GM15510 (cell line): Measurements from ENCODE around the gene EHF.

Experiments
- POLR2A ChIP-seq: IDR thresholded peaks from 3 replicates; pipeline ENCODE4 v1.6.1; 2011; ENCODE audit warnings: borderline replicate concordance; ENCODE audit not compliant: insufficient read length; ENCODE audit errors: extremely low read depth

The EHF gene

DNA sequence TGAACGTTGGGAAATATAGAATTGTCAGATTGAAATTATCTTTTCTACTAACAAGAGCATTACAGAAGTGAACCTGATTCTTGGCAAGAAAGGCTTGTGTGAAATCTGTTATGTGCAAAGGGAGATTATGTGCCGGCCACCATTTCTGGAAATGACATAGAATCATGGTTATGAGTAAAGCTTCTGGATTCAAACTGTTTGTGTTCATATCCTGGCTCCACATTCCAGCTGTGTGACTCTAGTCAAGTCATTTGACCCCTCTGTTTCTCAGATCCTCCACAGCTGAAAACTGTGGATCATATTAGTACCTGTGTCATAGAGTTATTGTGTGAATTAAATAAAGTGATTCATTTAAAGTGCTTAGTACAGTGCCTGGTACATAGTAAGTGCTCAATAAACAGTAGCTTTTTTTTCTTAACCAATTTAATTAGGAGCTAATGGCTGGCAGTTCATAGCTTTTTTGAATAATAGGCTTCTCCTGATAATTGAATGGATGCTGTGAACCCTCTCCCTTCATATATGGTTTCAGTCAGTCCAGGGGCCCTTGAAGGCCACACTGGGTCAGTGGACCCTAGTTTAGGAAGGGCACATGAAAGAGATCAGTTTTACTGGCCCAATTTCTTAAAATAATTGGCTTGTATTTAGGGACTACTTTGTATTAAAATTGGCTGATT, 34.6 kb downstream of the EHF start:
- TF ChIP-seq POLR2A, result no peak

GRCh38 chr11:34656062-34656720, 35.3 kb downstream of the EHF start:
- TF ChIP-seq POLR2A, result no peak

GRCh38 chr11:34658071-34659015, 37.5 kb downstream of the EHF start:
- TF ChIP-seq POLR2A, result no peak

DNA sequence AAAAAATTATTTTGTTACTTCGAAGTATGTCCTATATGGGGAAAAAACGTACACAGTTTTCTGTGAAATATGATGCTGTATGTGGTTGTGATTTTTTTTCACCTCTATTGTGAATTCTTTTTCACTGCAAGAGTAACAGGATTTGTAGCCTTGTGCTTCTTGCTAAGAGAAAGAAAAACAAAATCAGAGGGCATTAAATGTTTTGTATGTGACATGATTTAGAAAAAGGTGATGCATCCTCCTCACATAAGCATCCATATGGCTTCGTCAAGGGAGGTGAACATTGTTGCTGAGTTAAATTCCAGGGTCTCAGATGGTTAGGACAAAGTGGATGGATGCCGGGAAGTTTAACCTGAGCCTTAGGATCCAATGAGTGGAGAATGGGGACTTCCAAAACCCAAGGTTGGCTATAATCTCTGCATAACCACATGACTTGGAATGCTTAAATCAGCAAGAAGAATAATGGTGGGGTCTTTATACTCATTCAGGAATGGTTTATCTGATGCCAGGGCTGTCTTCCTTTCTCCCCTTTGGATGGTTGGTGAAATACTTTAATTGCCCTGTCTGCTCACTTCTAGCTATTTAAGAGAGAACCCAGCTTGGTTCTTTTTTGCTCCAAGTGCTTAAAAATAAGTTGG, 38.3 kb downstream of the EHF start:
- TF ChIP-seq POLR2A, result no peak

DNA sequence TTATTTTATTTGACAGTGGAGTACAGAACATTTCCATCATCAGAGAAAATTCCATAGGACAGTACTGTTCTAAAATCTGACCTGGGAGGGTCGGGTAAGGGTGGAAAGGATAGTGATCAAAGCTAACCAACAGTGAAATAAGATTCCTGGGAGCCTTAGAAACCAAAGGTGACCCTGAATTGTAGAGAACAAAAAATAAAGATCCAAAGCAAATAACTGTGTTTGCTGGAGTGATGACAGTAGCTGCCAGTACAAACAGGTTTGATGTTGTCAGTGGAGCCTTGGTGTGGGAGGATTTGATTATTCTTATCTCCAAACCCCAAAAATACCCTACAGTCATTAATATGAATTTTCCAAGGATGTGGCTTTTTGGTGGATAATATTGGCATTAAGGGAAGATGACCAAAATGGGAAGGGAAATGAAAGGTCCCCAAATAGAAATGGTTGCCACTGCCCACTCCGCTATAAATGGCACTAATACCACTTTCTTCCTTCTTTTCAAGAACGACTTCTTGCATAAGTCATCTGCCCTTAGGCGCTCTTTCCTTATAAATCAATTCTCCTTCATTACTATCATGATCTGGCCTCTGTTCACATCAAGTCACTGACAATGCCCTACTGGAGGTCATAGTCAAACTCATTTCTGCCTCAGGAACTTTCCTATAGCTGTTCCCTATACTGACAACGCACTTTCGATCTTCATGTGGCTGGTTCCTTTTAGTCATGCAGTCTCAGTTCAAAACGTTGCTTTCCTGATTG, 44.4 kb downstream of the EHF start:
- TF ChIP-seq POLR2A, result no peak

GRCh38 chr11:34667810-34668582, 47.1 kb downstream of the EHF start:
- TF ChIP-seq POLR2A, result no peak

- TF ChIP-seq POLR2A, result no peak
Observed at GRCh38 chr11:34668583-34669053, 47.7 kb downstream of the EHF start.

- TF ChIP-seq POLR2A, result no peak
Observed at GRCh38 chr11:34669458-34669857, 48.6 kb downstream of the EHF start.

DNA sequence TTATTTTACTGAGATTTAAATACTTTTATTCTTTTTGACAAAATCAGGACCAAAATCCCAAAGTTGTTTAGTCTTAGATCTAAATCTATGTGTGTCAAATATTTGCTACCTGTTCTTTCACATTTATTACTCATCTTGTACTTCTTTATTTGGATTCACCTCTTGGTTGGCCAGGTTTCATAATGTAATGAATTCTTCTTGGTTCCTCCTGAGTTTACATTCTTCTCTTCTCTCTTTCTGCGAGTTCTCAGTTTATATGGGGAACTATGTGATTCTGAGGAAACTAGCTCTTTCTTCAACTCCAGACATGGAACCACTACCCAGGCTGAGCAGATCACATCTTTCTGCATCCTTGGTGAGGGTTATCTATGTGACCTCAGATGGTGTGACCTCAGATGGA, 50.2 kb downstream of the EHF start:
- no peak for TF ChIP-seq POLR2A

DNA sequence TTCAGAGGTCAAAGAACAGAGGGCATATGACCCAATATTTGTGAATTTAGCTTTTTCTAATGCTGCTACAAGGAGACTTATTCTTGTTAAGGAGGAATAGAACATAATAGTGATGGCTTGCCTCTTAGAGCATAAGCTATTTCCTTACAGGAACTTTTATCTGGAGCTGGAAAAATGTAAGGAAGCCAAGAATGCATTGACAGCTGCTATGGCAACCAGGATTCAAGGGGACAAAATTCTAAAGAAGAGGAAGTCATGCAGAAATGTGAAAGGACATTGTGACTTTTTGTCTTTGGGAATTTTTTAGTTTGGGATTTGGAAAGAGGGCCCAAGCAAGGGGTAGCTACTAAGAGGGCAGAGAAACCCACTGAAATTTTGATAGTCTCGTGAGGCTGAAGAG, 51.1 kb downstream of the EHF start:
- TF ChIP-seq POLR2A, result no peak

DNA sequence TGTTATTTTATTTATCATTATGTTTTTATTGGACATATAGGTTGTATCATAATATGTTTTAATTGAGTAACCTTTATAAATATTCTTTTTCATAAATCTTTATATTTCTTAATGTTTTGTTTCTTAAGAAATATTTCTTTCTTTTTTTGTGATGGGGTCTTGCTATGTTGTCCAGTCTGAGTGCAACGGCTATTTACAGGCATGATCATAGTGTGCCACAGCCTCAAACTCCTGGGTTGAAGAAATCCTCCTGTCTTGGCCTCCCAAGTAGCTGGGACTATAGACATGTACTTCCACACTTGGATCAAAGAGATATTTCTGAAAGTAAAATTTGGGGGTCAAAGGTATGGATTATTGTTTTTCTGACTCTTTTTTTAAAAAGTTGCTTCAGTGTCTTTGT, 53.1 kb downstream of the EHF start:
- no peak for TF ChIP-seq POLR2A

DNA sequence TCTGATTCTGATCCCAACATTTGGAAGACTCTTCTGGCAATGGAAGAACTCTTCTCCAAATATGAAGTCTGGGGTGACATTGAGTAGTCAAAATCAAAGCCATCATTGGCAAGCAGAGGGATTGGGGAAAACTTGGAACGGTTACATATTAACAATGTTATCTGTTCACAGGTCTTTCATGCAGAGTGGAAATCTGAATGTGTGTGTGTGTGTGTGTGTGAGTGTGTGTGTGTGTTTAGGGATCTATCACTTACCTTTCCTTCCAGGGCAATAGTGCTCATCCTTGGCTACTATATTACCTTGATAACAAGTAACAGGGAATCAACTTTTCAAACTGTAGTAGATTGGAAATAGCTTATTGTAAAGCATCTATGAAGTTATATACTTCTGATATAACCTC, 55.3 kb downstream of the EHF start:
- no peak for TF ChIP-seq POLR2A

- TF ChIP-seq POLR2A, result no peak
Observed at GRCh38 chr11:34679681-34680080, 58.8 kb downstream of the EHF start.

DNA sequence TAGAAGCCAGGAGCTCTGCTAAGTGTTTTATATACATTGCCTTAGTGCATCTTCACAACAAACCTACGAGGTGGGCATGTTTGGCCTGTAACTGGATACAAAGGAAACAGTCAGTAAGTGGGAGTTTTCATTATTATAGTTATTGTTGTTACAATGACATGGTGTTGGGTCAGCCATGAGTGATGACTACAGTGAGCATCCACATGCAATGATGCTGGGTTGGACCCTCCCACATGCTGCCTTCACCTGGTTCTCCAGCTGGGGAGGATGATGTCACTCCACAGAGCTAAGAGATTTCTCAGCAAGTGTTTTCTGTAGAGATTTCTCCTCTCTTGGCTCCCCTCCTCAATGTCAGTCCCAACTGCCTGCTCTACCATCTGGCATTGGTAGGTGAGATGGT, 59.3 kb downstream of the EHF start:
- TF ChIP-seq POLR2A, result no peak

DNA sequence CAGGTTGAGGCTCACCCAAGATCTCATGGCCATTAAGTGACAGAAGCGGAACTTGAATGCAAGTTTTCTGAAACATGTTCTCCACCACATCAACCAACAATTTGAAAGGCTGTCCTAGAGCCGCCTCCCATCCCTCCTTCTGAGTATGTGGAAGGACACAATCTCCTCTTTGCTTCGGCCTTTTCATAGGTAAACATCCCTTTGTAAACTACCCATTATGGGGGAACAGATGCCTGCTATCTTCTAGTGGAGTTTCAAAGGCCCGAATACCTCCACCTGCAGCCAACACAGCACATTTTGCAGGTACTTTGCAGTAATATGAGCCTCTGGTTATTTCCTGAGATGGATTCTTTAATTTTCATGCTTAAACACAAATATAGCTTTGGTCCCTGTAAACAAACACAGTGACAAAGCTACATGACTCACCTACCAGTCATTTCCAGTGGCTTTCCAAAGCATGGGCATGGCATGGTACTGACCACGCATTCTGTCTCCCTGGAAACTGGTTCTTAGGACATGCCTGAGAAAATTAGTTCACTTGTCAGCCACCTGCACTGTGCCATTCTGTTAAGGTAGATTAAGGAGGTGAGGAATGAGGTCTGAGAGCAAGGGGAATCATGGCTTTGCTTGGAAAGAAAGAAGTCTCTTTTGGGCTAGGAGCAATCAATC, 60.2 kb downstream of the EHF start:
- TF ChIP-seq POLR2A, result no peak
